Endothelial cell of umbilical vein (primary cell): ENCODE data around the gene CEACAM6. TPM values are rescaled to one million over a fixed set of nuclear protein-coding genes. Genes with fewer than 3 reads are reported as not detected.

Source experiments
- BruUV-seq: library from RNA; stranded (reverse); fragments of 400-500 nt; replicated peaks from 2 replicates; lab custom pipeline; 2021; lab: Mats Ljungman, UMichigan
- CTCF ChIA-PET: fragments of 300-600, 350-600 bp; sonication (Branson Sonifier 250); formaldehyde crosslinking; loops from one replicate; lab custom pipeline; 2021; ENCODE audit warnings: antibody characterized with exemption, inconsistent platforms; lab: Charles Lee
- POLR2A ChIA-PET: fragments of 300-600, 350-600 bp; sonication (Branson Sonifier 250); formaldehyde crosslinking; loops from one replicate; lab custom pipeline; 2021; ENCODE audit warnings: antibody characterized with exemption, inconsistent platforms; lab: Charles Lee
- DNase-seq: peaks from one replicate; pipeline ENCODE4 v3.0.0-alpha.2; 2011; ENCODE audit warnings: low read depth, low spot score
- FAIRE-seq: peaks from 2 replicates; lab custom pipeline; 2011; peaks lifted over from hg19 to GRCh38; lab: Jason Lieb, UNC
- H2AFZ ChIP-seq: 2 replicates; pipeline ENCODE4 v1.6.0; 2012; ENCODE audit warnings: low read depth, low read length, control low read depth, inconsistent platforms
- H3K27ac ChIP-seq: 2 replicates; pipeline ENCODE4 v1.5.1; 2011; ENCODE audit warnings: low read depth, mild to moderate bottlenecking, control low read depth, low read length, moderate library complexity; ENCODE audit not compliant: insufficient read depth
- H3K27me3 ChIP-seq, 2 experiments: 2 replicates each; pipeline versions ENCODE4 v1.6.0 to v1.6.1; 2011; ENCODE audit warnings: low read length in 2 of 2, mixed read lengths in 1 of 2; ENCODE audit not compliant: control insufficient read depth in 2 of 2, insufficient read depth in 2 of 2
- H3K36me3 ChIP-seq, 2 experiments: 2 replicates in 1 of 2; 3 replicates in 1 of 2; pipeline ENCODE4 v1.5.1; 2011; ENCODE audit warnings: low read length in 2 of 2, mild to moderate bottlenecking in 1 of 2, moderate library complexity in 1 of 2; ENCODE audit not compliant: control insufficient read depth in 2 of 2, insufficient read depth in 2 of 2; ENCODE audit errors: extremely low read depth in 1 of 2
- H3K4me1 ChIP-seq: 3 replicates; pipeline ENCODE4 v1.5.1; 2011; ENCODE audit warnings: mild to moderate bottlenecking, low read length; ENCODE audit not compliant: control insufficient read depth, insufficient read depth; ENCODE audit errors: extremely low read depth
- H3K4me2 ChIP-seq: 2 replicates; pipeline ENCODE4 v1.6.1; 2011; ENCODE audit warnings: low read length, control low read depth, mixed read lengths; ENCODE audit not compliant: insufficient read depth
- H3K4me3 ChIP-seq, 3 experiments: fragments of 200-600 bp in 1 of 3; sonication (generic), shearing (Covaris generic) in 1 of 3; replicated peaks in 1 of 3; 2 replicates each; pipeline ENCODE4 v1.5.1; 2011 to 2016; ENCODE audit warnings: control low read depth in 3 of 3, low read length in 3 of 3, mild to moderate bottlenecking in 2 of 3, inconsistent platforms in 1 of 3, low read depth in 1 of 3, moderate library complexity in 1 of 3; ENCODE audit not compliant: insufficient read depth in 1 of 3
- H3K79me2 ChIP-seq: 2 replicates; pipeline ENCODE4 v1.6.0; 2012; ENCODE audit warnings: low read length, inconsistent platforms; ENCODE audit not compliant: control insufficient read depth, insufficient read depth
- H3K9ac ChIP-seq: replicated peaks from 2 replicates; pipeline ENCODE3; 2011; ENCODE audit warnings: low read length, control low read depth; ENCODE audit not compliant: insufficient read depth; ENCODE audit errors: extremely low read depth
- H3K9me1 ChIP-seq: replicated peaks from 3 replicates; pipeline ENCODE4 v1.6.0; 2011; ENCODE audit warnings: mild to moderate bottlenecking, low read length; ENCODE audit not compliant: control insufficient read depth, insufficient read depth; ENCODE audit errors: extremely low read depth
- H3K9me3 ChIP-seq: replicated peaks from 2 replicates; pipeline ENCODE4 v1.5.1; 2012; ENCODE audit warnings: low read length, inconsistent platforms; ENCODE audit not compliant: control insufficient read depth, insufficient read depth
- H4K20me1 ChIP-seq: replicated peaks from 2 replicates; pipeline ENCODE3; 2011; ENCODE audit warnings: mild to moderate bottlenecking, low read length; ENCODE audit not compliant: control insufficient read depth, insufficient read depth; ENCODE audit errors: extremely low read depth
- CTCF ChIP-seq, 2 donors: IDR thresholded peaks; 1 replicate in 1 of 2; 2 replicates in 1 of 2; pipeline ENCODE4 v1.5.1; 2011; ENCODE audit warnings: low read length in 2 of 2, mild to moderate bottlenecking in 2 of 2, moderate library complexity in 2 of 2, control low read depth in 1 of 2, inconsistent platforms in 1 of 2, low read depth in 1 of 2; ENCODE audit not compliant: insufficient read depth in 1 of 2; ENCODE audit errors: extremely low read depth in 1 of 2
- EZH2 ChIP-seq: IDR thresholded peaks from 2 replicates; pipeline ENCODE4 v1.6.1; 2012; ENCODE audit warnings: borderline replicate concordance, low read depth, mild to moderate bottlenecking, moderate library complexity, low read length, inconsistent platforms; ENCODE audit not compliant: severe bottlenecking
- FOS ChIP-seq: IDR thresholded peaks from 2 replicates; pipeline ENCODE4 v1.6.1; 2011; ENCODE audit warnings: mild to moderate bottlenecking, low read length, moderate library complexity, borderline replicate concordance; ENCODE audit not compliant: insufficient read depth
- GATA2 ChIP-seq: IDR thresholded peaks from 2 replicates; pipeline ENCODE4 v1.7.0; 2011; ENCODE audit warnings: low read depth, mild to moderate bottlenecking, moderate library complexity, mixed read lengths, low read length; ENCODE audit not compliant: insufficient read length, insufficient read depth
- JUN ChIP-seq: IDR thresholded peaks from 2 replicates; pipeline ENCODE4 v1.6.1; 2011; ENCODE audit warnings: borderline replicate concordance, low read depth; ENCODE audit not compliant: insufficient read length, insufficient read depth
- MYC ChIP-seq: IDR thresholded peaks from one replicate; pipeline ENCODE4 v1.6.1; 2011; ENCODE audit warnings: mild to moderate bottlenecking, low read depth, low read length
- POLR2A ChIP-seq: IDR thresholded peaks from 2 replicates; pipeline ENCODE4 v1.6.1; 2012; ENCODE audit warnings: low read depth, mild to moderate bottlenecking, control low read depth, low read length
- POLR2AphosphoS5 ChIP-seq: IDR thresholded peaks from 2 replicates; pipeline ENCODE4 v1.6.1; 2012; ENCODE audit warnings: low read depth, mild to moderate bottlenecking, control low read depth, low read length, moderate library complexity; ENCODE audit not compliant: insufficient read depth
- dilution Hi-C: fragments of 300-500 bp; cut with MboI; formaldehyde crosslinking; loops from one replicate; pipeline ENCODE4 v1.15.0; 2019; ENCODE audit warnings: low sequenced_read_pairs; ENCODE audit not compliant: extremely low pct_ligation_motif_present
- intact Hi-C: fragments of 100-400 bp; cut with micrococcal nuclease; formaldehyde crosslinking; loops from one replicate; pipeline ENCODE4 v1.10.0; 2022
- polyA plus RNA-seq, 4 experiments: library from polyadenylated mRNA; depleted of rRNA in 3 of 4; stranded (reverse) in 3 of 4; unstranded in 1 of 4; fragments of >200 nt; gene quantifications; 2 replicates each; pipeline versions ENCODE4 v1.2.1 to v1.2.3, GENCODE V29; 2011 to 2012; ENCODE audit warnings: missing spikeins in 1 of 4
- total RNA-seq: library from RNA; stranded (reverse); gene quantifications from 2 replicates; pipeline ENCODE4 v1.2.3, GENCODE V29; 2021
- TF ChIP-seq, protein P1 (sequence below): IDR thresholded peaks from 2 replicates; pipeline ENCODE4 v1.6.1; 2011; ENCODE audit not compliant: insufficient read depth, insufficient read length

Gene CEACAM6
- total and polyA plus RNA-seq, 2 donors (not counting 3 experiments of a cell fraction or from before 2014, with no cell fraction given): not detected

- ChIA-PET POLR2A (no interaction called here), CTCF (interaction anchor here (1.3 to 4.9 kb wide), 4 partner anchors 8 to 33 kb away, joined by 3 to 43 read pairs (median 14); partner anchors contain the start of gene CEACAM3)
- Histone ChIP-seq H3K79me2 (no peaks in the 10 kb centered on the region), H3K9me1 (no peaks in the 10 kb centered on the region), H3K4me2 (no peak overlapping the region), H3K27me3 (peaks cover 2 to 3% of the 10 kb centered on the region in 2 experiments), H3K36me3 (no peaks in the 10 kb centered on the region), H3K9ac (no peak overlapping the region), H3K4me1 (no peaks in the 10 kb centered on the region), H3K4me3 (no peak overlapping the region), H2AFZ (no peak overlapping the region), H3K9me3 (no peaks in the 10 kb centered on the region), H3K27ac (no peak overlapping the region), H4K20me1 (no peaks in the 10 kb centered on the region)
- intact Hi-C loops: loop anchor here (1.0 kb wide), 1 partner anchor 32 kb away; no protein-coding TSS in a partner anchor
- BruUV-seq: no TSS peak
- FAIRE-seq (peak; percentile 96), DNase-seq (peak; percentile 66)
- dilution Hi-C loops: no loop called here
- TF ChIP-seq POLR2A (no peak), CTCF (IDR thresholded peaks at IDR 0.05; ENCODE audit: extremely low read depth in 1 of 2, insufficient read depth in 1 of 2, low read depth in 1 of 2, low read length in 2 of 2) (peak; percentile 78 to 81)
Measured at GRCh38 chr19:41785653-41786052, 30.3 kb downstream of the CEACAM6 start.

GRCh38 chr19:41787055-41787454 is 31.7 kb downstream of the CEACAM6 start:
- H3K36me3 ChIP-seq: no peaks in the 10 kb centered on the region
- no peaks in the 10 kb centered on the region for H3K79me2 ChIP-seq
- dilution Hi-C loops (no loop called here), intact Hi-C loops (no loop called here)
- no peak overlapping the region for H2AFZ ChIP-seq
- no peak overlapping the region for H3K4me2 ChIP-seq
- BruUV-seq: no TSS peak
- H3K9me3 ChIP-seq: no peaks in the 10 kb centered on the region
- FAIRE-seq (no peak), DNase-seq (no peak)
- H3K9me1 ChIP-seq: no peaks in the 10 kb centered on the region
- no peaks in the 10 kb centered on the region for H3K4me1 ChIP-seq
- H4K20me1 ChIP-seq: no peaks in the 10 kb centered on the region
- H3K4me3 ChIP-seq: no peak overlapping the region
- ChIA-PET CTCF (interaction anchor here (4.9 kb wide), 1 partner anchor 34 kb away, joined by 43 read pairs; no protein-coding TSS in a partner anchor), POLR2A (no interaction called here)
- no peak overlapping the region for H3K9ac ChIP-seq
- peaks cover 2 to 3% of the 10 kb centered on the region in 2 experiments for H3K27me3 ChIP-seq
- TF ChIP-seq CTCF (IDR thresholded peaks at IDR 0.05; ENCODE audit: extremely low read depth in 1 of 2, insufficient read depth in 1 of 2, low read depth in 1 of 2, low read length in 2 of 2): no peak
- no peak for TF ChIP-seq MYC
- no peak for TF ChIP-seq POLR2A
- TF ChIP-seq JUN: no peak
- TF ChIP-seq POLR2AphosphoS5: no peak
- no peak for TF ChIP-seq FOS
- TF ChIP-seq, protein P1, sequence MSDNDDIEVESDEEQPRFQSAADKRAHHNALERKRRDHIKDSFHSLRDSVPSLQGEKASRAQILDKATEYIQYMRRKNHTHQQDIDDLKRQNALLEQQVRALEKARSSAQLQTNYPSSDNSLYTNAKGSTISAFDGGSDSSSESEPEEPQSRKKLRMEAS: no peak
- no peak for TF ChIP-seq EZH2
- no peak for TF ChIP-seq GATA2
- no peak overlapping the region for H3K27ac ChIP-seq
